Nephron (organoid): Measurements from ENCODE around the gene TLCD3A.

ENCODE experiments used
- H3K27ac Mint-ChIP-seq, 3 experiments: 2 replicates each; pipeline ENCODE4 v1.8.0; 2020; ENCODE audit warnings: mixed read lengths in 3 of 3, mild to moderate bottlenecking in 2 of 3, moderate library complexity in 1 of 3
- H3K27me3 Mint-ChIP-seq: 2 replicates; pipeline ENCODE4 v1.8.0; 2021; ENCODE audit warnings: low read depth, mild to moderate bottlenecking, moderate library complexity, mixed read lengths
- H3K36me3 Mint-ChIP-seq: 2 replicates; pipeline ENCODE4 v1.8.0; 2020; ENCODE audit warnings: low read depth, mixed read lengths
- H3K4me1 Mint-ChIP-seq: 2 replicates; pipeline ENCODE4 v1.8.0; 2020; ENCODE audit warnings: mixed read lengths
- H3K4me3 Mint-ChIP-seq, 3 experiments: 2 replicates each; pipeline ENCODE4 v1.8.0; 2020; ENCODE audit warnings: mild to moderate bottlenecking in 3 of 3, mixed read lengths in 3 of 3, moderate library complexity in 2 of 3
- H3K9me3 Mint-ChIP-seq: 2 replicates; pipeline ENCODE4 v1.8.0; 2020; ENCODE audit warnings: mixed read lengths
- TF ChIP-seq, protein P1 (sequence below), 3 experiments: fragments of 200-600 bp; sonication (generic); IDR thresholded peaks; one replicate each; pipeline ENCODE4 v1.5.0; 2021; ENCODE audit warnings: antibody characterized with exemption in 3 of 3; ENCODE audit not compliant: unreplicated experiment in 3 of 3

The TLCD3A gene

DNA sequence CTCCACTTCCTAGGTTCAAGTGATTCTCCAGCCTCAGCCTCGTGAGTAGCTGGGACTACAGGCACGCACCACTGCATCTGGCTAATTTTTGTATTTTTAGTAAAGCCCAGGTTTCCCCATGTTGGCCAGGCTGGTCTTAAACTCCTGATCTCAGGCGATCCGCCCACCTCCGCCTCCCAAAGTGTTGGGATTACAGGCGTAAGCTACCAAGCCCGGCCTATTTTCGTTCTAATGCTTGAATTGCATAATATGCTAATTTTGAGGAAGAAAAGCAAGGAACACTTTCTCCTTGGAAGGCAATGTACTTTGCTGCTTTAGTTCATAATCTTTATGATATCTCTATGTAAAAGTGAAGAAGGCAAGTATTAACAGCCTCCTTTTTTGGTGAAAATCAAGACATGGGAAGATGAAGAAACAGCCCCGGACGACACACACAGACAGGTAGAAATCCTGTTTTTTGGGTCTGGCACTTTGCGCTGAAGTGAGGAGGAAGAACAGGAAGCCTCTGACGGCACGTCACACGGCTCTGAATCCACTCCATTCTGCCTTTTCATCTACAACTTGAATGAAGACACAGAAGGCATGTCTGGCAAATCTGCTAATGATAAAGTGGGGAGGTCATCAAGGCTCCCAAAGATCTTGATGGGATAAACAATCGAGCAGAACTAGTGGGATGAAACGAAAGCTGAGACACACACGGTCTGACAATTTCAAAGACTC lies 42.7 kb upstream of the TLCD3A start:
- TF ChIP-seq, protein P1, sequence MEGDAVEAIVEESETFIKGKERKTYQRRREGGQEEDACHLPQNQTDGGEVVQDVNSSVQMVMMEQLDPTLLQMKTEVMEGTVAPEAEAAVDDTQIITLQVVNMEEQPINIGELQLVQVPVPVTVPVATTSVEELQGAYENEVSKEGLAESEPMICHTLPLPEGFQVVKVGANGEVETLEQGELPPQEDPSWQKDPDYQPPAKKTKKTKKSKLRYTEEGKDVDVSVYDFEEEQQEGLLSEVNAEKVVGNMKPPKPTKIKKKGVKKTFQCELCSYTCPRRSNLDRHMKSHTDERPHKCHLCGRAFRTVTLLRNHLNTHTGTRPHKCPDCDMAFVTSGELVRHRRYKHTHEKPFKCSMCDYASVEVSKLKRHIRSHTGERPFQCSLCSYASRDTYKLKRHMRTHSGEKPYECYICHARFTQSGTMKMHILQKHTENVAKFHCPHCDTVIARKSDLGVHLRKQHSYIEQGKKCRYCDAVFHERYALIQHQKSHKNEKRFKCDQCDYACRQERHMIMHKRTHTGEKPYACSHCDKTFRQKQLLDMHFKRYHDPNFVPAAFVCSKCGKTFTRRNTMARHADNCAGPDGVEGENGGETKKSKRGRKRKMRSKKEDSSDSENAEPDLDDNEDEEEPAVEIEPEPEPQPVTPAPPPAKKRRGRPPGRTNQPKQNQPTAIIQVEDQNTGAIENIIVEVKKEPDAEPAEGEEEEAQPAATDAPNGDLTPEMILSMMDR (IDR thresholded peaks at IDR 0.05; ENCODE audit: unreplicated experiment in 3 of 3), result no peak
- Mint-ChIP-seq H3K36me3 (peaks cover 65% of the 10 kb centered on the region), H3K9me3 (no peaks in the 10 kb centered on the region), H3K27ac (peak overlapping the region in 1 of 3 experiments; percentile 6), H3K4me1 (peaks cover 20% of the 10 kb centered on the region), H3K27me3 (no peaks in the 10 kb centered on the region), H3K4me3 (no peak overlapping the region)

DNA sequence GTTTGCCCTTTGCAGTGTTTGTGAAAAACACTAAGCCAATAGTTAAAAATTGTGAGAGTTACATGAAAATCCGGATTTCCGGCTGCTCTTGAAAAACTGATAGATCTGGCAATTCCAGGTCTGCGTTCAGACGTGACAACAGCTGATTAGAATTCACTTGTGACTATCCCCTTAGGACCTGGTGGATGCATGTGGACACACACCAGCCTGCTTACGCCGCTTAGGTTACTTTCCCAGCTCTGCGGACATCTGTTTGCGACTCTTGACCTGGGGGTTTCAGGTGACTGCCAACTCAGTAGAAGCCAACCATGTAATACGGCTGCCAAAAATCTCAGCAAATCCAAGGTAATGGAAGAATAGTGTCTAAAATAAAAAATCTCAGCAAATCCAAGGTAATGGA lies 42.0 kb upstream of the TLCD3A start:
- Mint-ChIP-seq H3K4me3 (no peak overlapping the region), H3K27me3 (no peaks in the 10 kb centered on the region), H3K9me3 (no peaks in the 10 kb centered on the region), H3K4me1 (peaks cover 26% of the 10 kb centered on the region), H3K36me3 (peaks cover 67% of the 10 kb centered on the region), H3K27ac (no peak overlapping the region)
- TF ChIP-seq, protein P1 (IDR thresholded peaks at IDR 0.05; ENCODE audit: unreplicated experiment in 3 of 3), result no peak

DNA sequence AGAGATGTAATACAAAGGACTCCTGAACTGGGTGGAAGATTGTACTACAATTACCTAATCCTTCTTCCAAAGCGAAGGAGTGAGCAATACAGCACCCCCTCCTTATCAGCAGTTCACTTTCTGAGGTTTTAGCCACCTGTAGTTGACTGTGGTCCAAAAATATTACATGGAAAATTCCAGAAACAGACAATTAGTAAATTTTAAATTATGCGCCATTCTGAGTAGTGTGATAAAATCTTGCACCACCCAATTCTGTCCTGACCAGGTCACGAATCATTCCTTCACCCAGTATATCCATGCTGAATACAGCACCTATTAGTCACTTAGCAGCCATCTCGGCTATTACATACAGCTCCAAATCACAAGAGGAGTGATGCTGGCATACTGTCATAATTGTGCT lies 41.0 kb upstream of the TLCD3A start:
- Mint-ChIP-seq H3K4me3 (no peak overlapping the region), H3K27ac (no peak overlapping the region), H3K27me3 (no peaks in the 10 kb centered on the region), H3K4me1 (peaks cover 33% of the 10 kb centered on the region), H3K36me3 (peaks cover 65% of the 10 kb centered on the region), H3K9me3 (no peaks in the 10 kb centered on the region)
- TF ChIP-seq, protein P1 (IDR thresholded peaks at IDR 0.05; ENCODE audit: unreplicated experiment in 3 of 3), result no peak

DNA sequence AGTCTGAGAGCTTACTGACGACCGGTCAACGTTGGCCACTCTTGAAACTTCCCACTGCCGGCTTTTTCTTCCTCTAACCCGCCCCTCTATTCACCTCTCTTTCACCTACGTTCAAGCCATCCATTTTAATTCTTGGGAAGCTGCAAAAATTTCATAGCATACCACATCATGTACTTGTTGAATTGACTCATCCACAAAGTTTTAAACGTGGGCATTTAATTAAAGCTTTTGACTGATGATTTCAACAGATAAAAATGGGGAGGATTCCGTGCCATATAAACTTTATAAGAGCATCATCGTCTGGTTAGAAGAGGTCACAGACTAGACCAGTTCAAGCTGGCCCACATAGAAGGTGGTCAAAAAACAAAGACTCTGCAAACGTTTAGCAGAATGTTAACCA lies 40.3 kb upstream of the TLCD3A start:
- Mint-ChIP-seq H3K4me1 (peaks cover 40% of the 10 kb centered on the region), H3K27ac (no peak overlapping the region), H3K27me3 (no peaks in the 10 kb centered on the region), H3K36me3 (peaks cover 69% of the 10 kb centered on the region), H3K4me3 (no peak overlapping the region), H3K9me3 (no peaks in the 10 kb centered on the region)
- TF ChIP-seq, protein P1 (IDR thresholded peaks at IDR 0.05; ENCODE audit: unreplicated experiment in 3 of 3), result no peak

DNA sequence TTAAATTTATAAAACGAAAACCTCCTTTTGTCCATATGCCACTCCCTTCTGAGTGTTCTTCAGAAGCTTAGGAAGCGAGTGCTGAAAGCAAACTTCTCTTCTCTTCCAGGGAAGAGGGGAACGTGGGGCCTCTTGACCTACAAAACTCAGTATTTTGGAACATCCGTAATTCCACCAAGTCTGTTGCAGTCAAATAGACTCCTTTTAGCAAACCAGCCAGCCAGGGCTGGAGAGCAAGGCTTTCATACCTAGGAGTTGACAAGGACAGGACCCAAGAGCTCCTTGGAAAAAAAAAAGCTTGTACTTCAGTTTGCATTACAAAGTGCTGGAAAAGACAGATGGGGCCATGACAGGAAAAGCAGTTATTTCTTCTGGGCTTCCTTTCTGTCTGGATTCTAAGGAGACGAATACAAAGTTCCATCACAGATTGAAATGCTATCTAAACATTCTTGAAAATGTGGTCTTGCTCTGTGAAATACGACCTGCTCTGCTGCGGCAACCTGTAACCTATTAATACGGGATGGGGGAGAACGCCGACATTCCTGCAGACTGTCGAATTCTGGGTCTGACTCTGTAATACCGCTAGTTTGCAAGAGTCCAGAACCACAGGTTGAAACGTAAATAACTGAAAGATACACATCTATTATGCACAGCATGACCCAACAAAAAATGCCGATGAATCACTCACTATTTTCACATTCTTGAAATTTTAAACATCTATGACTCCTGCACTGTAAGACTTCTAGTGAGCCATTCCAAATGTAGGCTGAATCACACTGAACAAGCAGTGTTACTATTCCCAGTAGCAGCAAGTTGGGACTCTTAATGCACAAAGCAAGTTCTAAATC lies 38.4 kb upstream of the TLCD3A start:
- peaks cover 49% of the 10 kb centered on the region for H3K4me1 Mint-ChIP-seq
- H3K27me3 Mint-ChIP-seq, result no peaks in the 10 kb centered on the region
- TF ChIP-seq, protein P1 (IDR thresholded peaks at IDR 0.05; ENCODE audit: unreplicated experiment in 3 of 3), result no peak

More for the DNA sequence above, 38.4 kb upstream of the TLCD3A start:
- Mint-ChIP-seq H3K9me3 (no peaks in the 10 kb centered on the region), H3K36me3 (peaks cover 62% of the 10 kb centered on the region), H3K27ac (peak overlapping the region; percentile 84 to 87 (median 86)), H3K4me3 (peak overlapping the region in 1 of 3 experiments; percentile 31)
